Fibroblast of skin of abdomen (primary cell): ENCODE data around the gene KCNJ3.
"Not testable (repeated sequence)": the region's sequence is repeated elsewhere in the genome, so short reads cannot be mapped to it uniquely, and the experiment has no call there.

Experiments
- DNase-seq: peaks from one replicate; pipeline ENCODE4 v3.0.0-alpha.2; 2013

KCNJ3 gene

GRCh38 chr2:154849482-154849881 lies 151.0 kb downstream of the KCNJ3 start:
- no peak for DNase-seq

- DNase-seq: no peak
These were observed 152.0 kb downstream of the KCNJ3 start for GRCh38 chr2:154850532-154850931.

- no peak for DNase-seq
These were observed 156.6 kb downstream of the KCNJ3 start for GRCh38 chr2:154855138-154855537.

GRCh38 chr2:154867151-154867550 lies 168.7 kb downstream of the KCNJ3 start:
- not testable (repeated sequence) for DNase-seq

- DNase-seq: no peak
These were observed 177.5 kb downstream of the KCNJ3 start for GRCh38 chr2:154875999-154876398.

- no peak for DNase-seq
These were observed 184.2 kb downstream of the KCNJ3 start for GRCh38 chr2:154882725-154883124.

- no peak for DNase-seq
These were observed 187.8 kb downstream of the KCNJ3 start for GRCh38 chr2:154886316-154886715.

GRCh38 chr2:154898269-154898668 lies 199.8 kb downstream of the KCNJ3 start:
- no peak for DNase-seq

- no peak for DNase-seq
These were observed 202.6 kb downstream of the KCNJ3 start for GRCh38 chr2:154901063-154901462.
